ENCODE data around the gene MEGF11.
A peak's percentile ranks its signal among the peaks of the same experiment; 100 is the strongest.

MEGF11 gene

GRCh38 chr15:66163553-66163952 lies 90.0 kb downstream of the MEGF11 start (continued):
- TF ChIP-seq ZNF596 (tag by site-specific recombination; IDR thresholded peaks at IDR 0.05) (peak; percentile 9; the same call in 1 of the 2 replicates), KLF7 (tag by site-specific recombination; IDR thresholded peaks at IDR 0.05; ENCODE audit: borderline replicate concordance) (no peak; the same call in 1 of the 2 replicates), REST (tag by site-specific recombination; IDR thresholded peaks at IDR 0.05) (no peak), ZNF324 (tag by site-specific recombination; IDR thresholded peaks at IDR 0.05) (no peak), INSM2 (tag by site-specific recombination; IDR thresholded peaks at IDR 0.05) (no peak), ZNF19 (tag by site-specific recombination; IDR thresholded peaks at IDR 0.05; ENCODE audit: low read depth) (no peak), ZNF416 (tag by site-specific recombination; IDR thresholded peaks at IDR 0.05) (no peak), ZNF560 (tag by site-specific recombination; IDR thresholded peaks at IDR 0.05; ENCODE audit: borderline replicate concordance) (no peak), EGR2 (tag by site-specific recombination; IDR thresholded peaks at IDR 0.05; ENCODE audit: low read depth) (no peak), BCL6B (tag by site-specific recombination; IDR thresholded peaks at IDR 0.05) (no peak), ZNF391 (tag by site-specific recombination; IDR thresholded peaks at IDR 0.05; ENCODE audit: borderline replicate concordance, low read depth) (no peak), MYNN (tag by site-specific recombination; IDR thresholded peaks at IDR 0.05; ENCODE audit: borderline replicate concordance) (no peak), ZBTB17 (tag by site-specific recombination; IDR thresholded peaks at IDR 0.05) (peak; percentile 63), SCRT1 (tag by site-specific recombination; IDR thresholded peaks at IDR 0.05; ENCODE audit: borderline replicate concordance) (peak; percentile 46; the same call in 1 of the 2 replicates), ZNF184 (tag by site-specific recombination; IDR thresholded peaks at IDR 0.05) (no peak), ZNF362 (tag by site-specific recombination; IDR thresholded peaks at IDR 0.05) (no peak), ZNF311 (tag by site-specific recombination; IDR thresholded peaks at IDR 0.05; ENCODE audit: borderline replicate concordance) (no peak), ZBTB11 (tag by site-specific recombination; conservative IDR thresholded peaks at IDR 0.05; ENCODE audit: low read depth) (no peak), ZNF561 (tag by site-specific recombination; IDR thresholded peaks at IDR 0.05; ENCODE audit: borderline replicate concordance) (0 out of 2 replicates have a peak, but pooled peaks have one; percentile 44), ZNF221 (tag by site-specific recombination; IDR thresholded peaks at IDR 0.05; ENCODE audit: borderline replicate concordance) (no peak), OSR2 (tag by site-specific recombination; IDR thresholded peaks at IDR 0.05) (peak; percentile 58), KLF1 (tag by site-specific recombination; IDR thresholded peaks at IDR 0.05) (peak; percentile 28; the same call in 1 of the 2 replicates), ZNF112 (tag by site-specific recombination; IDR thresholded peaks at IDR 0.05) (no peak), ZNF610 (tag by site-specific recombination; IDR thresholded peaks at IDR 0.05; ENCODE audit: borderline replicate concordance) (no peak), KLF10 (tag by site-specific recombination; IDR thresholded peaks at IDR 0.05) (no peak), RBAK (tag by site-specific recombination; IDR thresholded peaks at IDR 0.05) (no peak), ZNF473 (tag by site-specific recombination; IDR thresholded peaks at IDR 0.05) (no peak), ZNF501 (tag by site-specific recombination; IDR thresholded peaks at IDR 0.05) (no peak), GLI2 (tag by site-specific recombination; IDR thresholded peaks at IDR 0.05; ENCODE audit: borderline replicate concordance, low read depth) (no peak), TRIM28 (IDR thresholded peaks at IDR 0.05; ENCODE audit: borderline replicate concordance, low read length) (no peak), ZNF157 (tag by site-specific recombination; IDR thresholded peaks at IDR 0.05) (no peak)
